Measurements from ENCODE around the gene AOAH.
"Not testable (repeated sequence)": the region's sequence is repeated elsewhere in the genome, so short reads cannot be mapped to it uniquely, and the experiment has no call there.

The AOAH gene

GRCh38 chr7:36658335-36659171 is 65.7 kb downstream of the AOAH start:
- no peak for DNase-seq

GRCh38 chr7:36657036-36657660 is 67.1 kb downstream of the AOAH start:
- DNase-seq = no peak

- DNase-seq = no peak
Measured at GRCh38 chr7:36654436-36654835, 69.9 kb downstream of the AOAH start.

GRCh38 chr7:36653663-36654355 is 70.5 kb downstream of the AOAH start:
- no peak for DNase-seq

- no peak for DNase-seq
Measured at GRCh38 chr7:36653008-36653662, 71.2 kb downstream of the AOAH start.

GRCh38 chr7:36652431-36652830 is 71.9 kb downstream of the AOAH start:
- no peak for DNase-seq

- DNase-seq = no peak
Measured at GRCh38 chr7:36651404-36651803, 72.9 kb downstream of the AOAH start.

- DNase-seq = no peak
Measured at GRCh38 chr7:36650766-36651312, 73.5 kb downstream of the AOAH start.

- no peak for DNase-seq
Measured at GRCh38 chr7:36650320-36650719, 74.0 kb downstream of the AOAH start.

- not testable (repeated sequence) for DNase-seq
Measured at GRCh38 chr7:36649319-36649718, 75.0 kb downstream of the AOAH start.

GRCh38 chr7:36648441-36648840 is 75.9 kb downstream of the AOAH start:
- DNase-seq = no peak

- no peak for DNase-seq
Measured at GRCh38 chr7:36644625-36645422, 79.5 kb downstream of the AOAH start.

- DNase-seq = no peak
Measured at GRCh38 chr7:36642414-36642813, 81.9 kb downstream of the AOAH start.

- DNase-seq = no peak
Measured at GRCh38 chr7:36642010-36642409, 82.3 kb downstream of the AOAH start.

GRCh38 chr7:36640682-36641081 is 83.6 kb downstream of the AOAH start:
- DNase-seq = no peak

- no peak for DNase-seq
Measured at GRCh38 chr7:36639826-36640225, 84.5 kb downstream of the AOAH start.

GRCh38 chr7:36638586-36639263 is 85.6 kb downstream of the AOAH start:
- DNase-seq = no peak

GRCh38 chr7:36638140-36638539 is 86.2 kb downstream of the AOAH start:
- DNase-seq = no peak

- no peak for DNase-seq
Measured at GRCh38 chr7:36637417-36637816, 86.9 kb downstream of the AOAH start.

GRCh38 chr7:36636126-36636525 is 88.2 kb downstream of the AOAH start:
- no peak for DNase-seq
